ENCODE measurements around the gene RELB. TPM values are rescaled to one million over a fixed set of nuclear protein-coding genes. Genes with fewer than 3 reads are reported as not detected.

RELB gene
- polyA plus RNA-seq, 4 donors, result 10.5 to 41.3 (median 17.6) TPM

DNA sequence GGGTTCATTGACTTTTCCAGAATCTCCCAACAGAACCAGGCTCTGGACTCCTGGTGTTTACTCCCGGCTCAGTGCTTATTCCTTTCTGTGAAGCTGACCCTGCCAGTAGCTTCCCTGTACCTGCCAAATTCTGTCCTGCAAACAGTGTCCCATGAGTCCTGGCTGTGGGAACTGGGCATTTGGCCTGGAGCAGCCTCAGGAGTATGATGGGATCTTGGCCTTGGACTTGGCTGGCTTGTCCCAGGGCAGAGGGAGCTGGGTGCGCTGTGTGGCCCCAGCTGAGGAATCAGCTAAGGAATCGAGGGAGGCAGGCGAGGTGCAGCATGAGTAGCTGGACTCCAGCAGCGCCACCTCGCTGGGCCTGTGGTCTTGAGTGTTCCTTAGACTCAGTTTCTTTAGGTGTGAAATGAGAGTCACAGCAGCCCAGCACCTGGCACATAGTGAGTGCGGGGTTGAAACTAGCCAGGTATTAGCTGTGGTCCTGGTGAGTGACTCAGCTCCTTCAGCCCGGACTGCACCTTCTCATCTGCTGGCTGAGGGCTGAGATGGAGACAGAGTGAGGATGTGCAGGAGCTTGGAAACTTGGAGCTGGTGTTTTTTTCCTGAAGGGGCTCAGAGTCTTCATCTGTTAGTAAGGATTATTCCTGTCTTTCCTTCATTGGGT lies 47.9 kb downstream of the RELB start:
- no peak for DNase-seq
- Histone ChIP-seq H3K27me3 (ENCODE audit: control insufficient read depth in 3 of 3, insufficient read depth in 3 of 3, low read length in 3 of 3) (no peaks in the 10 kb centered on the region), H3K4me1 (ENCODE audit: control insufficient read depth in 3 of 3, insufficient read depth in 2 of 3, low read depth in 1 of 3, low read length in 2 of 3) (peaks cover 2 to 46% (median 3%) of the 10 kb centered on the region in 3 donors), H3K9me3 (ENCODE audit: control insufficient read depth in 2 of 2, insufficient read depth in 1 of 2, low read depth in 1 of 2, low read length in 1 of 2) (no peaks in the 10 kb centered on the region), H3K27ac (ENCODE audit: low read depth in 1 of 3, low read length in 2 of 3) (no peak overlapping the region), H3K36me3 (ENCODE audit: control insufficient read depth in 3 of 3, insufficient read depth in 2 of 3, low read depth in 1 of 3, low read length in 3 of 3) (peaks cover 0 to 74% (median 7%) of the 10 kb centered on the region in 3 donors), H3K4me3 (ENCODE audit: low read depth in 1 of 3, low read length in 3 of 3) (no peak overlapping the region)
- 71 to 88% (median 83%) methylated on average over 8 of the region's 8 CpGs for WGBS, 3 donors
- FAIRE-seq, result no peak

DNA sequence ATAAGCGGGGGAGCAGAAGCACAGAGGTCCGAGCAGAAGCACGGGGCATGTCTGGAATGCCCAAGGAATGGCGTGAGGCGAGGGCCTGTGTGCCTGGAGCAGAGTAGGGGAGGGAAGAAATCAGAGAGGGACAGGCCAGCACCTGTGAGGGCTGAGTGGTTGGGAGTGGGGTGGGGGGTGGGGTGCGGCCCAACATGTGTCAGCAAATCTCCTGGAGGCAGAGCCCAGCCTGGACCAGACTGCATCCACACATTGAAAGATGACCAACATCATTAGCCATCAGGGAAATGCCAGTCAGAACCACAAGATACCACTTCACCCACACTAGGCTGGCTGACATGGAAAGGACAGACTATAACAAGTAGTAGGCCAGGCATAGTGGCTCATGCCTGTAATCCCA lies 48.8 kb downstream of the RELB start:
- DNase-seq (no peak), FAIRE-seq (no peak)
- Histone ChIP-seq H3K4me1 (ENCODE audit: control insufficient read depth in 3 of 3, insufficient read depth in 2 of 3, low read depth in 1 of 3, low read length in 2 of 3) (peaks cover 2 to 41% (median 3%) of the 10 kb centered on the region in 3 donors), H3K9me3 (ENCODE audit: control insufficient read depth in 2 of 2, insufficient read depth in 1 of 2, low read depth in 1 of 2, low read length in 1 of 2) (no peaks in the 10 kb centered on the region), H3K27me3 (ENCODE audit: control insufficient read depth in 3 of 3, insufficient read depth in 3 of 3, low read length in 3 of 3) (no peaks in the 10 kb centered on the region), H3K27ac (ENCODE audit: low read depth in 1 of 3, low read length in 2 of 3) (no peak overlapping the region), H3K4me3 (ENCODE audit: low read depth in 1 of 3, low read length in 3 of 3) (no peak overlapping the region), H3K36me3 (ENCODE audit: control insufficient read depth in 3 of 3, insufficient read depth in 2 of 3, low read depth in 1 of 3, low read length in 3 of 3) (peaks cover 0 to 73% (median 6%) of the 10 kb centered on the region in 3 donors)
- 93 to 96% (median 94%) methylated on average over 6 of the region's 6 CpGs for WGBS, 3 donors

DNA sequence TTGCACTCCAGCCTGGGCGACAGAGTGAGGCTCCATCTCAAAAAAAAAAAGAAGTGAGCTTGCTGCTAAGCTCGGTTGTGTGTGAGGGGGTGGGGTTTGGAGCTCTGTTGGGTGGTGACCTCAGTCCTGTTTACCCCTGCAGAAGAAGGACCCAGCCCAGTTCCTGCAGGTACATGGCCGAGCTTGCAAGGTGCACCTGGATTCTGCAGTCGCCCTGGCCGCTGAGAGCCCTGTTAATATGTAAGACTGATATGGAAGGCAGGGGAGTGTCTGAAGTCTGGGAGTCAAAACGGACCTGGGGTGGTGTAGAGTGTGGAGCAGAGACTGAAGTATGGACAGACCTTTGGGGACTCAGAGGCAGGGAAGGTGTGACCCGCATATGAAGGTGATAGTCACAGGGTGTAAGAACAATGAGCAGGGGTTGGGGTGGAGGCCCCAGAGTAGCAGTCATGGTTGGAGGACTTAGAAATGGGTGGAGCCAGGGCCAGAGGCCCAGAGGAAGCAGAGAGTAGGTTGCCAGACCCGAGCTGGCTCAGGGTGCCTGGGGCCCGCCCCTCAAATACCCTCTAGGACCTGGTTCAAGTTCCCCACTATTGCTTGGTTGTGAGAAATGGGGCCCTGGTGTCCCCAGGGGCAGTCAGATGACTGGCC lies 50.8 kb downstream of the RELB start:
- WGBS, 3 donors, result 12 to 52% (median 31%) methylated on average over 9 of the region's 9 CpGs

DNA sequence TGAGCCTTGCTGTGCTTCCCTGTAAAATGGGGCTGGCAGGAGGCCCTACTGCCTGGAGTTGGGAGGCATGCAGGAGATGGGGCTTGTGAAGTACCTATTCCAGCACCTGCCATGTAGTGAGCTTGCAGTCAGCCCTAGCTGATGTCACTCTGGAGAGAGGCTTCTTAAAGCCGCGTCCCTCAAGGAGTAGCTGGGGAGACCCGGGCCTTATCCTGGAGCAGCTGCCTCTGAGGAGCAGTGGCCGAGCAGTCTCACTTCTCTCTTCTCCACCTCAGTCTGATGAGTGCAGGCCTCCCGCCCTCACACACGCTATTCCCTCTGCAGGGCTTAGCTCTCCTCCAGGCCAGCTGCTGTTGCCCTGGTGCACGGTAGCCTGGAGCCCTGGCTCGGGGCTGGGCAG lies 55.6 kb downstream of the RELB start:
- H3K27ac ChIP-seq (ENCODE audit: low read depth in 1 of 3, low read length in 2 of 3), result no peak overlapping the region
- no peak overlapping the region for H3K4me3 ChIP-seq (ENCODE audit: low read depth in 1 of 3, low read length in 3 of 3)
- WGBS, 3 donors, result 82 to 94% (median 92%) methylated on average over 7 to 8 of the region's 8 CpGs
- peaks cover 0 to 12% (median 0%) of the 10 kb centered on the region in 3 donors for H3K4me1 ChIP-seq (ENCODE audit: control insufficient read depth in 3 of 3, insufficient read depth in 2 of 3, low read depth in 1 of 3, low read length in 2 of 3)
- DNase-seq (no peak), FAIRE-seq (no peak)
- H3K9me3 ChIP-seq (ENCODE audit: control insufficient read depth in 2 of 2, insufficient read depth in 1 of 2, low read depth in 1 of 2, low read length in 1 of 2), result no peaks in the 10 kb centered on the region
- no peaks in the 10 kb centered on the region for H3K27me3 ChIP-seq (ENCODE audit: control insufficient read depth in 3 of 3, insufficient read depth in 3 of 3, low read length in 3 of 3)
- H3K36me3 ChIP-seq (ENCODE audit: control insufficient read depth in 3 of 3, insufficient read depth in 2 of 3, low read depth in 1 of 3, low read length in 3 of 3), result peaks cover 17 to 99% (median 35%) of the 10 kb centered on the region in 3 donors

More for the DNA sequence above, 50.8 kb downstream of the RELB start:
- Histone ChIP-seq H3K4me3 (ENCODE audit: low read depth in 1 of 3, low read length in 3 of 3) (no peak overlapping the region), H3K9me3 (ENCODE audit: control insufficient read depth in 2 of 2, insufficient read depth in 1 of 2, low read depth in 1 of 2, low read length in 1 of 2) (no peaks in the 10 kb centered on the region), H3K27ac (ENCODE audit: low read depth in 1 of 3, low read length in 2 of 3) (peak overlapping the region; percentile 5 to 81 (median 32)), H3K36me3 (ENCODE audit: control insufficient read depth in 3 of 3, insufficient read depth in 2 of 3, low read depth in 1 of 3, low read length in 3 of 3) (peaks cover 6 to 76% (median 15%) of the 10 kb centered on the region in 3 donors), H3K27me3 (ENCODE audit: control insufficient read depth in 3 of 3, insufficient read depth in 3 of 3, low read length in 3 of 3) (no peaks in the 10 kb centered on the region), H3K4me1 (ENCODE audit: control insufficient read depth in 3 of 3, insufficient read depth in 2 of 3, low read depth in 1 of 3, low read length in 2 of 3) (peaks cover 0 to 20% (median 2%) of the 10 kb centered on the region in 3 donors)
- DNase-seq (peak; percentile 59 to 84), FAIRE-seq (no peak)

DNA sequence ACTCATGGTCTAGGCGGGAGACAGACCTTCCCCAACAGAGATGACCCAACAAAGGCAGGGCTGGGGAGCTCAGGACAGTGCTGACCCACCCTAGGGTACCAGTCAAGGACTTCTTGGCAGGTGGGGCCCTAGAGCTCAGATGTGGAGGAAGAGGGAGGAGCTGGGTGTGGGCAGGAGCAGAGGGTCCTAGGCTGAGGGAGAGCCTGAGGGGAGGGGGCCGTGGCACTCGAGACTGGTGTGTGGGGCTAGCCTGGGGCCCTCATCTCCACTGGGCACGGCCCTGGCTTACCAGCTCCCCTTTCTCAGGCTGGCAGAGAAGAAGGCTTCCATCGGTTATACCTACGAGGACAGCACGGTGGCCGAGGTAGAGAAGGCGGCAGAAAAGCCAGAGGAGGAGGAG lies 56.2 kb downstream of the RELB start:
- no peaks in the 10 kb centered on the region for H3K27me3 ChIP-seq (ENCODE audit: control insufficient read depth in 3 of 3, insufficient read depth in 3 of 3, low read length in 3 of 3)
- FAIRE-seq, result no peak
- H3K27ac ChIP-seq (ENCODE audit: low read depth in 1 of 3, low read length in 2 of 3), result no peak overlapping the region
- H3K9me3 ChIP-seq (ENCODE audit: control insufficient read depth in 2 of 2, insufficient read depth in 1 of 2, low read depth in 1 of 2, low read length in 1 of 2), result no peaks in the 10 kb centered on the region
- DNase-seq, result no peak
- no peak overlapping the region for H3K4me3 ChIP-seq (ENCODE audit: low read depth in 1 of 3, low read length in 3 of 3)
- WGBS, 3 donors, result 86 to 89% (median 87%) methylated on average over 6 to 9 of the region's 9 CpGs
- H3K4me1 ChIP-seq (ENCODE audit: control insufficient read depth in 3 of 3, insufficient read depth in 2 of 3, low read depth in 1 of 3, low read length in 2 of 3), result peaks cover 0 to 6% (median 0%) of the 10 kb centered on the region in 3 donors
- H3K36me3 ChIP-seq (ENCODE audit: control insufficient read depth in 3 of 3, insufficient read depth in 2 of 3, low read depth in 1 of 3, low read length in 3 of 3), result peaks cover 17 to 99% (median 38%) of the 10 kb centered on the region in 3 donors

DNA sequence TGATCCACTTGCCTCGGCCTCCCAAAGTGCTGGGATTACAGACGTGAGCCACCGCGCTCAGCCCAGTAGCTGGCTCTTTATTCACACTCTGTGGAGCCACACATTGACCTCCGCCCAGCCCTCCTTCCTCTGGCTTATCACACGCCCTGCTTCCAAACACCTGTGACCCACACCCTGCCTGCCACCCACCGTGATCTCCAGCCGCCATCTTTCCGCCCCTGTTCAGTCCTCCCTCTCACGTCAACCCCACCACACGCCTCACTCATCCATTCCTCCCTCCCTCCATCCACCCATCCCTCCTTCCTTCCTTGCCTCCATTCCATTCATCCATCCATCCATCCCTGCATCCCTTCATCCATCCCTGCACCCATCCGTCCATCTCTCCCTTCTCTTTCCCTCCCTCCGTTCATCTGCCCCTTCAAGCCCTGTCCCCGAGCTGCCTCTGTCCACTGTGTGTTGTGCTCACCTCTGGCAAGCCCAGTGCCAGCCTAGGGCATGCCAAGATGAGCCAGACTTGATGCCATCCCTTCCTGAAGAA lies 57.4 kb downstream of the RELB start:
- Histone ChIP-seq H3K4me3 (ENCODE audit: low read depth in 1 of 3, low read length in 3 of 3) (no peak overlapping the region), H3K4me1 (ENCODE audit: control insufficient read depth in 3 of 3, insufficient read depth in 2 of 3, low read depth in 1 of 3, low read length in 2 of 3) (no peaks in the 10 kb centered on the region), H3K27ac (ENCODE audit: low read depth in 1 of 3, low read length in 2 of 3) (no peak overlapping the region), H3K27me3 (ENCODE audit: control insufficient read depth in 3 of 3, insufficient read depth in 3 of 3, low read length in 3 of 3) (no peaks in the 10 kb centered on the region), H3K36me3 (ENCODE audit: control insufficient read depth in 3 of 3, insufficient read depth in 2 of 3, low read depth in 1 of 3, low read length in 3 of 3) (peaks cover 17 to 95% (median 43%) of the 10 kb centered on the region in 3 donors), H3K9me3 (ENCODE audit: control insufficient read depth in 2 of 2, insufficient read depth in 1 of 2, low read depth in 1 of 2, low read length in 1 of 2) (no peaks in the 10 kb centered on the region)
- DNase-seq (no peak), FAIRE-seq (no peak)
- 83 to 85% (median 84%) methylated on average over 12 to 14 of the region's 14 CpGs for WGBS, 3 donors

DNA sequence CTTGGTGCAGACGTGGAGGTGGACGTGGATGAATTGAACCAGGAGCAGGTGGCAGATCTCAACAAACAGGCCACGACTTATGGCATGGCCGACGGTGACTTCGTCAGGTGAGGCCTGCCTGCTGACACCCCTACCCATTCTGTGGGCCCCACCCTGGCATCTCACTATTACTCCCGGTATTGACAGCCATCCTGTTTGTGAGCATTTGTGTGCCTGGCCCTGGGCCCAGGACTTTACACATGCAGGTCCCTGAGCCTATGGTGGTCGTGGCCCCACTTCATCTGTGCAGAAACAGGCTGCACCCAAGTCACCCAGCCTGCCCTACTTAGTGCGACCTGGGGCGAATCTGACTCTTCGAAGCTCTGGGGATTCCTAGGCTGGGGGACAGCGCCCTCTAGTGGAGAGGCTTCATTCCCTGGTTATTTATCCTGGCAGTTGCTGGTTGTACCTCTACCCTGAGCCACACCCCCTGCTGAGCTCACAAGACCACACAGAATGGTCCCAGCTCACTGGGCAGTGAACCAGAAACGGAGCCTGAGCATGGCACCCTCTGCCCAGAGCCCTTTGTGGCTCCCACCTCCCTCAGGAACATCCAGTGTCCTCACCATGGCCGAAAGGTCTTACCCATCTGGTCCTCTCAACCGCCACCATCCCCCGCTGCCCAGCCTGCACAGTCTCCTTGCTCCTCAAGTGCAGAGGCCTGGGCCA lies 58.1 kb downstream of the RELB start:
- H3K27me3 ChIP-seq (ENCODE audit: control insufficient read depth in 3 of 3, insufficient read depth in 3 of 3, low read length in 3 of 3), result no peaks in the 10 kb centered on the region
- H3K36me3 ChIP-seq (ENCODE audit: control insufficient read depth in 3 of 3, insufficient read depth in 2 of 3, low read depth in 1 of 3, low read length in 3 of 3), result peaks cover 20 to 96% (median 42%) of the 10 kb centered on the region in 3 donors
- no peak overlapping the region for H3K27ac ChIP-seq (ENCODE audit: low read depth in 1 of 3, low read length in 2 of 3)
- DNase-seq, result peak; percentile 89
- 47 to 61% (median 50%) methylated on average over 16 of the region's 16 CpGs for WGBS, 3 donors
- FAIRE-seq, result no peak
- H3K4me1 ChIP-seq (ENCODE audit: control insufficient read depth in 3 of 3, insufficient read depth in 2 of 3, low read depth in 1 of 3, low read length in 2 of 3), result no peaks in the 10 kb centered on the region
- H3K9me3 ChIP-seq (ENCODE audit: control insufficient read depth in 2 of 2, insufficient read depth in 1 of 2, low read depth in 1 of 2, low read length in 1 of 2), result no peaks in the 10 kb centered on the region
- H3K4me3 ChIP-seq (ENCODE audit: low read depth in 1 of 3, low read length in 3 of 3), result no peak overlapping the region

DNA sequence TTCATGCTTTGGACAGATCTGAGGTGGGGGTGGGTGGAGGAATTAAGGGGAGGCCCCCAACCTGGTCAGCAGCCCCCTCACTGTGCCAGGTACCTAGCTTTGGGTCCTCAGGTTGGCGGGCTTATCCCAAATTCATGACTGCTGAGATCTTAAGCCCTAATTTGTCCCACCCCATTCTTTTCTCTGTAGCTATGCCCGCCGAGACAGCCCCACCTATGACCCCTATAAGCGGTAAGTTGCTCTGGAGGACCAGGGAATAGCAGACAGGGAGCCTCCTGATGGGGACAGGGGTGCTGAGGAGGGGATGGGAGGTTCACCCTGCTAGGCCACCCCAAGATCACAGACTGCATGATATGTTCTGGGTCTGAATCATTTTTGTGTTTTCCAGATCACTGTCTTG lies 60.7 kb downstream of the RELB start:
- DNase-seq (no peak), FAIRE-seq (no peak)
- H3K27me3 ChIP-seq (ENCODE audit: control insufficient read depth in 3 of 3, insufficient read depth in 3 of 3, low read length in 3 of 3), result no peaks in the 10 kb centered on the region
- H3K36me3 ChIP-seq (ENCODE audit: control insufficient read depth in 3 of 3, insufficient read depth in 2 of 3, low read depth in 1 of 3, low read length in 3 of 3), result peaks cover 15 to 93% (median 44%) of the 10 kb centered on the region in 3 donors
- 90 to 94% (median 92%) methylated on average over 4 of the region's 4 CpGs for WGBS, 3 donors
- H3K4me1 ChIP-seq (ENCODE audit: control insufficient read depth in 3 of 3, insufficient read depth in 2 of 3, low read depth in 1 of 3, low read length in 2 of 3), result no peaks in the 10 kb centered on the region
- no peaks in the 10 kb centered on the region for H3K9me3 ChIP-seq (ENCODE audit: control insufficient read depth in 2 of 2, insufficient read depth in 1 of 2, low read depth in 1 of 2, low read length in 1 of 2)
- no peak overlapping the region for H3K27ac ChIP-seq (ENCODE audit: low read depth in 1 of 3, low read length in 2 of 3)
- no peak overlapping the region for H3K4me3 ChIP-seq (ENCODE audit: low read depth in 1 of 3, low read length in 3 of 3)

Data from small intestine (tissue), 7 donors.